Posterior vena cava (tissue), 2 donors: ENCODE measurements around the gene CAND1. TPM values are rescaled to one million over a fixed set of nuclear protein-coding genes. Genes with fewer than 3 reads are reported as not detected.
"Not testable (repeated sequence)": the region's sequence is repeated elsewhere in the genome, so short reads cannot be mapped to it uniquely, and the experiment has no call there.

Source experiments
- DNase-seq: peaks from one replicate; pipeline ENCODE4 v3.0.0-alpha.2; 2020; ENCODE audit warnings: low spot score
- intact Hi-C, 2 donors: fragments of 100-400 bp; cut with DNase I; formaldehyde crosslinking; loops; one replicate each; pipeline versions ENCODE4 v1.14.1 to v1.14.2; 2022 to 2023
- total RNA-seq, 2 donors: library from RNA; stranded (reverse); fragmentation: NEBNext Ultra II Directional; extraction: Animal tissue kit (Norgen Biotek cat#: 25700); gene quantifications; one replicate each; pipeline ENCODE4 v1.2.1, GENCODE V29; 2021
- donor health status: DM: yes; HTN: yes; CAD: no.
- donor health status: DM: yes; HTN: yes; CAD: no.

Gene CAND1
- total RNA-seq, 2 donors from 2014 or later: 86.8 to 111 TPM

- intact Hi-C loops: no loop called here
- no peak for DNase-seq
Observed at GRCh38 chr12:67331123-67331522, 62.0 kb downstream of the CAND1 start.

- intact Hi-C loops: no loop called here
- DNase-seq: no peak
Observed at GRCh38 chr12:67331828-67332227, 62.7 kb downstream of the CAND1 start.

GRCh38 chr12:67333649-67334048 is 64.5 kb downstream of the CAND1 start:
- DNase-seq: no peak
- intact Hi-C loops: no loop called here

GRCh38 chr12:67338426-67338825 is 69.3 kb downstream of the CAND1 start:
- no peak for DNase-seq
- intact Hi-C loops: no loop called here

- no peak for DNase-seq
- intact Hi-C loops: no loop called here
Observed at GRCh38 chr12:67339530-67339929, 70.4 kb downstream of the CAND1 start.

GRCh38 chr12:67341086-67341485 is 71.9 kb downstream of the CAND1 start:
- intact Hi-C loops, DNase-seq: not testable (repeated sequence)

- intact Hi-C loops: no loop called here
- DNase-seq: no peak
Observed at GRCh38 chr12:67344979-67345710, 76.0 kb downstream of the CAND1 start.

- intact Hi-C loops: no loop called here
- no peak for DNase-seq
Observed at GRCh38 chr12:67348683-67349082, 79.5 kb downstream of the CAND1 start.

- no peak for DNase-seq
- intact Hi-C loops: no loop called here
Observed at GRCh38 chr12:67352682-67353081, 83.5 kb downstream of the CAND1 start.

- intact Hi-C loops: no loop called here
- DNase-seq: no peak
Observed at GRCh38 chr12:67354322-67354721, 85.2 kb downstream of the CAND1 start.

GRCh38 chr12:67354966-67355365 is 85.8 kb downstream of the CAND1 start:
- intact Hi-C loops: loop anchor here (5.0 kb wide), 3 partner anchors 77 to 587 kb away; partner anchors contain the start of gene DYRK2 (in 1 of the 2)
- no peak for DNase-seq

- DNase-seq: no peak
- intact Hi-C loops: loop anchor here (5.0 kb wide), 3 partner anchors 77 to 587 kb away; partner anchors contain the start of gene DYRK2 (in 1 of the 2)
Observed at GRCh38 chr12:67355428-67356379, 86.5 kb downstream of the CAND1 start.

GRCh38 chr12:67356380-67356774 is 87.2 kb downstream of the CAND1 start:
- intact Hi-C loops: loop anchor here (5.0 kb wide), 3 partner anchors 76 to 586 kb away; partner anchors contain the start of gene DYRK2 (in 1 of the 2)
- DNase-seq: no peak

GRCh38 chr12:67357376-67358125 is 88.4 kb downstream of the CAND1 start:
- DNase-seq: no peak
- intact Hi-C loops: loop anchor here (5.0 kb wide), 3 partner anchors 75 to 585 kb away; partner anchors contain the start of gene DYRK2 (in 1 of the 2)

- no peak for DNase-seq
- intact Hi-C loops: loop anchor here (5.0 kb wide), 3 partner anchors 73 to 583 kb away; partner anchors contain the start of gene DYRK2 (in 1 of the 2)
Observed at GRCh38 chr12:67358781-67359338, 89.7 kb downstream of the CAND1 start.

- DNase-seq: no peak
- intact Hi-C loops: loop anchor here in 1 of 2 donors (5.0 to 10.0 kb wide), 2 partner anchors 285 to 582 kb away; partner anchors contain the start of gene DYRK2
Observed at GRCh38 chr12:67362526-67362925, 93.4 kb downstream of the CAND1 start.

- DNase-seq: no peak
- intact Hi-C loops: loop anchor here (2.0 to 10.0 kb wide), 3 partner anchors 73 to 581 kb away; partner anchors contain the start of gene DYRK2 (in 1 of the 2)
Observed at GRCh38 chr12:67364228-67364627, 95.1 kb downstream of the CAND1 start.

GRCh38 chr12:67365131-67365530 is 96.0 kb downstream of the CAND1 start:
- no peak for DNase-seq
- intact Hi-C loops: loop anchor here (2.0 to 10.0 kb wide), 2 partner anchors 72 to 580 kb away; no protein-coding TSS in a partner anchor
